SKM-1 (cell line): Measurements from ENCODE around the gene ARID1B.

Experiments
- DNase-seq: peaks from one replicate; lab custom pipeline; 2025; ENCODE audit not compliant: unreplicated experiment; lab: John Stamatoyannopoulos, UW

Gene ARID1B

GRCh38 chr6:156901309-156902019, 124.3 kb downstream of the ARID1B start:
- no peak for DNase-seq

- DNase-seq, result no peak
Measured at GRCh38 chr6:156902782-156903181, 125.6 kb downstream of the ARID1B start.

- DNase-seq, result no peak
Measured at GRCh38 chr6:156904176-156904967, 127.2 kb downstream of the ARID1B start.

GRCh38 chr6:156905801-156906200, 128.6 kb downstream of the ARID1B start:
- DNase-seq, result no peak

GRCh38 chr6:156906451-156906850, 129.3 kb downstream of the ARID1B start:
- no peak for DNase-seq

GRCh38 chr6:156909212-156910010, 132.2 kb downstream of the ARID1B start:
- no peak for DNase-seq

GRCh38 chr6:156910011-156910334, 132.8 kb downstream of the ARID1B start:
- no peak for DNase-seq

GRCh38 chr6:156910938-156911337, 133.8 kb downstream of the ARID1B start:
- DNase-seq, result no peak

- no peak for DNase-seq
Measured at GRCh38 chr6:156911581-156911980, 134.4 kb downstream of the ARID1B start.

GRCh38 chr6:156912431-156912830, 135.3 kb downstream of the ARID1B start:
- no peak for DNase-seq

- no peak for DNase-seq
Measured at GRCh38 chr6:156914181-156914580, 137.0 kb downstream of the ARID1B start.

GRCh38 chr6:156916130-156916801, 139.1 kb downstream of the ARID1B start:
- no peak for DNase-seq

- no peak for DNase-seq
Measured at GRCh38 chr6:156917213-156917612, 140.0 kb downstream of the ARID1B start.

GRCh38 chr6:156918647-156919046, 141.5 kb downstream of the ARID1B start:
- no peak for DNase-seq

- DNase-seq, result no peak
Measured at GRCh38 chr6:156919370-156919769, 142.2 kb downstream of the ARID1B start.

- DNase-seq, result no peak
Measured at GRCh38 chr6:156919814-156920369, 142.7 kb downstream of the ARID1B start.

GRCh38 chr6:156924246-156924645, 147.1 kb downstream of the ARID1B start:
- DNase-seq, result no peak

- DNase-seq, result no peak
Measured at GRCh38 chr6:156925026-156925425, 147.8 kb downstream of the ARID1B start.

- no peak for DNase-seq
Measured at GRCh38 chr6:156925718-156926607, 148.8 kb downstream of the ARID1B start.

GRCh38 chr6:156928126-156928525, 150.9 kb downstream of the ARID1B start:
- no peak for DNase-seq
